ENCODE measurements around the gene MOCS2. TPM values are rescaled to one million over a fixed set of nuclear protein-coding genes. Genes with fewer than 3 reads are reported as not detected.

Gene MOCS2
- total RNA-seq, 1 experiment from 2014 or later, result 23.6 TPM

DNA sequence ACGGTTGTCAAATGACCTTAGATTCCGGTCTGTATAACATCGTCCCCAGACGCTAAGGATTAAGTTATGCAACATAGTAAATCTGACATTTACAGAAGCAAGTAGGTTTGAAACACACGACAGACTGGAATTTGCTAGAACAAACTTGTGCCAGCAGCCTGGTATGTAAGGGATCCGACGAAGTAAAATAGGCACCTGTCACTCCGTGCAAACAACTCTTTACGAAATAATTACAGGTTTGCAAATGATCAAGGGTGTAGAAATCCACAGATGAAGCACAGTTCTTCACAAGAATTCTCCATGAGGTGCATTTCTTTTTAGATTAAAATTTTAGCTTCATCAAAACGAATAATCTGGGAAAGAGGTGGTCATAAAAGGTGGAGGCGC is 508 bp downstream of the MOCS2 start:
- Histone ChIP-seq H3K27ac (no peak overlapping the region), H3K4me3 (peak overlapping the region; percentile 67), H3K4me1 (replicated peaks; ENCODE audit: insufficient read depth) (peaks cover 18% of the 10 kb centered on the region), H3K9me2 (ENCODE audit: insufficient read depth) (no peaks in the 10 kb centered on the region), H3K27me3 (ENCODE audit: insufficient read depth, low read depth) (no peaks in the 10 kb centered on the region), H2AFZ (peak overlapping the region; percentile 91), H3K4me2 (peak overlapping the region; percentile 88), H3F3A (ENCODE audit: insufficient read depth, low read depth) (no peaks in the 10 kb centered on the region), H3K9me3 (ENCODE audit: insufficient read depth, low read depth) (no peaks in the 10 kb centered on the region), H3K79me2 (ENCODE audit: low read depth) (peaks cover 10% of the 10 kb centered on the region), H3K36me3 (ENCODE audit: low read depth) (0 out of 2 replicates have a peak, but pooled peaks cover 6% of the 10 kb centered on the region), H4K20me1 (ENCODE audit: insufficient read depth) (no peaks in the 10 kb centered on the region)
- TF ChIP-seq EZH2 (IDR thresholded peaks at IDR 0.05; ENCODE audit: low read depth), result no peak
- TF ChIP-seq, protein P1, sequence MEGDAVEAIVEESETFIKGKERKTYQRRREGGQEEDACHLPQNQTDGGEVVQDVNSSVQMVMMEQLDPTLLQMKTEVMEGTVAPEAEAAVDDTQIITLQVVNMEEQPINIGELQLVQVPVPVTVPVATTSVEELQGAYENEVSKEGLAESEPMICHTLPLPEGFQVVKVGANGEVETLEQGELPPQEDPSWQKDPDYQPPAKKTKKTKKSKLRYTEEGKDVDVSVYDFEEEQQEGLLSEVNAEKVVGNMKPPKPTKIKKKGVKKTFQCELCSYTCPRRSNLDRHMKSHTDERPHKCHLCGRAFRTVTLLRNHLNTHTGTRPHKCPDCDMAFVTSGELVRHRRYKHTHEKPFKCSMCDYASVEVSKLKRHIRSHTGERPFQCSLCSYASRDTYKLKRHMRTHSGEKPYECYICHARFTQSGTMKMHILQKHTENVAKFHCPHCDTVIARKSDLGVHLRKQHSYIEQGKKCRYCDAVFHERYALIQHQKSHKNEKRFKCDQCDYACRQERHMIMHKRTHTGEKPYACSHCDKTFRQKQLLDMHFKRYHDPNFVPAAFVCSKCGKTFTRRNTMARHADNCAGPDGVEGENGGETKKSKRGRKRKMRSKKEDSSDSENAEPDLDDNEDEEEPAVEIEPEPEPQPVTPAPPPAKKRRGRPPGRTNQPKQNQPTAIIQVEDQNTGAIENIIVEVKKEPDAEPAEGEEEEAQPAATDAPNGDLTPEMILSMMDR (conservative IDR thresholded peaks at IDR 0.05), result no peak
- TSS peak; percentile 59 for BruUV-seq (replicated peaks)
- ChIA-PET POLR2A (ENCODE audit: unreplicated experiment) (interaction anchor here (0.5 to 0.6 kb wide), 2 partner anchors 8 to 1107 kb away, joined by 4 to 7 read pairs; no protein-coding TSS in a partner anchor), CTCF (no interaction called here)
- DNase-seq, result peak in 1 of 2 experiments; percentile 54
- intact Hi-C loops (cut with micrococcal nuclease; ENCODE audit: unreplicated experiment), result no loop called here

DNA sequence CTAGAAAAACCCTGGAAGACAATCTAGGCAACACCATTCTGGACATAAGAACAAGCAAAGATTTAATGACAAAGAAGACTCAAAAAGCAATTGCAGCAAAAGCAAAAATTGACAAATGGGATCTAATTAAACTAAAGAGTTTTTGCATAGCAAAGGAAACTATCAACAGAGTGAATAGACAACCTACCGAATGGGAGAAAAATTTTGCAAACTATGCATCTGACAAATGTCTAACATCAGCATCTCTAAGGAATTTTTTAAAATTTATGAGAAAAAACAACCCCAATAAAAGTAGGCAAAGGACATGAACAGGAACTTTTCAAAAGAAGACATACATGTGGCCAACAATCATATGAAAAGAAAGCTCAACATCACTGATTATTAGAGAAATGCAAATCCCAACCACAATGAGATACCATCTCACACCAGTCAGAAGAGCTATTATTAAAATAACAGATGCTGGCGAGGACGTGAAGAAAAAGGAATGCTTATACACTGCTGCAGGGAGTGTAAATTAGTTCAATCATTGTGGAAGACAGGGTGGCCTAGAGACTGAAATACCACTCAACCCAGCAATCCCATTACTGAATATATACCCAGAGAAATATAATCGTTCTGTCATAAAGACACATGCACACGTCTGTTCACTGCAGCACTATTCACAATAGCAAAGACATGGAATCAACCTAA is 3.8 kb downstream of the MOCS2 start:
- ChIA-PET POLR2A (ENCODE audit: unreplicated experiment) (no interaction called here), CTCF (no interaction called here)
- DNase-seq, result no peak
- BruUV-seq (replicated peaks), result no TSS peak
- H3K36me3 ChIP-seq (ENCODE audit: low read depth), result 0 out of 2 replicates have a peak, but pooled peaks cover 6% of the 10 kb centered on the region
- no peaks in the 10 kb centered on the region for H3K27me3 ChIP-seq (ENCODE audit: insufficient read depth, low read depth)
- H3K9me2 ChIP-seq (ENCODE audit: insufficient read depth), result no peaks in the 10 kb centered on the region
- no peak overlapping the region for H3K27ac ChIP-seq
- intact Hi-C loops (cut with micrococcal nuclease; ENCODE audit: unreplicated experiment), result no loop called here
- H3K4me3 ChIP-seq, result no peak overlapping the region
- H3F3A ChIP-seq (ENCODE audit: insufficient read depth, low read depth), result 0 out of 2 replicates have a peak, but pooled peaks cover 2% of the 10 kb centered on the region
- no peaks in the 10 kb centered on the region for H4K20me1 ChIP-seq (ENCODE audit: insufficient read depth)
- TF ChIP-seq, protein P1 (conservative IDR thresholded peaks at IDR 0.05), result no peak
- TF ChIP-seq EZH2 (IDR thresholded peaks at IDR 0.05; ENCODE audit: low read depth), result no peak
- no peak overlapping the region for H3K4me2 ChIP-seq
- no peak overlapping the region for H2AFZ ChIP-seq
- H3K9me3 ChIP-seq (ENCODE audit: insufficient read depth, low read depth), result no peaks in the 10 kb centered on the region
- H3K79me2 ChIP-seq (ENCODE audit: low read depth), result peaks cover 9% of the 10 kb centered on the region
- peaks cover 15% of the 10 kb centered on the region for H3K4me1 ChIP-seq (replicated peaks; ENCODE audit: insufficient read depth)

DNA sequence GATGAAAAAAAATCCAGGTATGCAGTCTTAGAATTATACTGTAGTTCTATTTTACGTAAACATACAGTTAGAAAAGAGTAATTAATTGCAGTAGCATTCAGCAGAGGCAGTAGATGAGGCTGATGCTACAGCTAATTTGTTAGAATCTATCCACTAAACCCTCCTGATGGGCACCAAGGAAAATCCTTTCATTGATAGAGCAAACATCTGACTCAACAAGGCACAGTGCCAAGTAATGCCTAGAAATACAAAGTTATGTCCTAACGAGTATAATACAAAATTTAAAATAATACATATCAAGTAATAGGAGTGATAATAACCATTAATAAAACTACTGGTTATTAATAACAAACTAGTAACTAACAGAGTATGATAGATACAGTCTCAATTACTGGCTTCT is 9.0 kb downstream of the MOCS2 start:
- Histone ChIP-seq H3K9me2 (ENCODE audit: insufficient read depth) (no peaks in the 10 kb centered on the region), H2AFZ (no peak overlapping the region), H3K4me3 (no peak overlapping the region), H3K27ac (no peak overlapping the region), H3K36me3 (ENCODE audit: low read depth) (peaks cover 18% of the 10 kb centered on the region; the same call in 1 of the 2 replicates), H3F3A (ENCODE audit: insufficient read depth, low read depth) (peaks cover 12% of the 10 kb centered on the region; the same call in 1 of the 2 replicates), H3K27me3 (ENCODE audit: insufficient read depth, low read depth) (no peaks in the 10 kb centered on the region), H3K4me1 (replicated peaks; ENCODE audit: insufficient read depth) (no peaks in the 10 kb centered on the region), H3K4me2 (no peak overlapping the region), H3K79me2 (ENCODE audit: low read depth) (no peaks in the 10 kb centered on the region), H4K20me1 (ENCODE audit: insufficient read depth) (no peaks in the 10 kb centered on the region), H3K9me3 (ENCODE audit: insufficient read depth, low read depth) (no peaks in the 10 kb centered on the region)
- intact Hi-C loops (cut with micrococcal nuclease; ENCODE audit: unreplicated experiment), result no loop called here
- no peak for DNase-seq
- no TSS peak for BruUV-seq (replicated peaks)
- ChIA-PET CTCF (no interaction called here), POLR2A (ENCODE audit: unreplicated experiment) (no interaction called here)
- TF ChIP-seq, protein P1 (conservative IDR thresholded peaks at IDR 0.05), result no peak
- TF ChIP-seq EZH2 (IDR thresholded peaks at IDR 0.05; ENCODE audit: low read depth), result no peak
